ENCODE results near the gene ZNRD2.

Gene ZNRD2

GRCh38 chr11:65538915-65539743, 31.1 kb upstream of the ZNRD2 start:
- no peak for DNase-seq

GRCh38 chr11:65539744-65540289, 30.5 kb upstream of the ZNRD2 start:
- no peak for DNase-seq

GRCh38 chr11:65540290-65541092, 29.8 kb upstream of the ZNRD2 start:
- no peak for DNase-seq

- DNase-seq, result peak; percentile 70
Observed at GRCh38 chr11:65541093-65541982, 28.9 kb upstream of the ZNRD2 start.

- no peak for DNase-seq
Observed at GRCh38 chr11:65542738-65543390, 27.4 kb upstream of the ZNRD2 start.

- DNase-seq, result peak; percentile 60
Observed at GRCh38 chr11:65545853-65546216, 24.4 kb upstream of the ZNRD2 start.

GRCh38 chr11:65546217-65546958, 23.9 kb upstream of the ZNRD2 start:
- DNase-seq, result peak; percentile 85

GRCh38 chr11:65547446-65548125, 22.7 kb upstream of the ZNRD2 start:
- no peak for DNase-seq

- no peak for DNase-seq
Observed at GRCh38 chr11:65548395-65548794, 21.9 kb upstream of the ZNRD2 start.

GRCh38 chr11:65549096-65549495, 21.2 kb upstream of the ZNRD2 start:
- DNase-seq, result no peak

- DNase-seq, result peak; percentile 86
Observed at GRCh38 chr11:65551572-65552387, 18.5 kb upstream of the ZNRD2 start.

GRCh38 chr11:65552388-65552951, 17.8 kb upstream of the ZNRD2 start:
- peak; percentile 56 for DNase-seq

- peak; percentile 83 for DNase-seq
Observed at GRCh38 chr11:65553301-65554001, 16.8 kb upstream of the ZNRD2 start.

GRCh38 chr11:65554057-65554818, 16.0 kb upstream of the ZNRD2 start:
- DNase-seq, result no peak

GRCh38 chr11:65554842-65555430, 15.3 kb upstream of the ZNRD2 start:
- DNase-seq, result no peak

GRCh38 chr11:65555693-65556231, 14.5 kb upstream of the ZNRD2 start:
- DNase-seq, result no peak

Data from NCI-H510A treated with DMSO at 0.1 percent for 48 hours (cell line).